DOHH2 (cell line): ENCODE data around the gene ARV1.
A peak's percentile ranks its signal among the peaks of the same experiment; 100 is the strongest.

Experiments used
- H3F3A ChIP-seq: fragments of 200-600 bp; sonication (generic), shearing (Covaris generic); 2 replicates; pipeline ENCODE4 v1.6.0; 2016; ENCODE audit warnings: antibody characterized with exemption, mild to moderate bottlenecking; ENCODE audit not compliant: control insufficient read depth, insufficient read depth
- H3K27ac ChIP-seq: fragments of 200-600 bp; sonication (generic); 2 replicates; pipeline ENCODE4 v1.5.1; 2014; ENCODE audit warnings: low read depth, mild to moderate bottlenecking, low read length, moderate library complexity
- H3K27me3 ChIP-seq: fragments of 200-600 bp; sonication (generic); 2 replicates; pipeline ENCODE4 v1.6.1; 2014; ENCODE audit warnings: mild to moderate bottlenecking, low read length, mixed read lengths; ENCODE audit not compliant: control insufficient read depth
- H3K36me3 ChIP-seq: fragments of 200-600 bp; sonication (generic); 2 replicates; pipeline ENCODE4 v1.6.1; 2014; ENCODE audit warnings: mild to moderate bottlenecking, low read length, moderate library complexity, mixed read lengths; ENCODE audit not compliant: control insufficient read depth
- H3K4me1 ChIP-seq: fragments of 200-600 bp; sonication (generic); 2 replicates; pipeline ENCODE4 v1.6.1; 2014; ENCODE audit warnings: mild to moderate bottlenecking, low read length, mixed read lengths; ENCODE audit not compliant: control insufficient read depth
- H3K4me2 ChIP-seq: fragments of 200-600 bp; sonication (generic); 2 replicates; pipeline ENCODE4 v1.6.0; 2014; ENCODE audit warnings: mild to moderate bottlenecking, low read length, moderate library complexity
- H3K4me3 ChIP-seq: fragments of 200-600 bp; sonication (generic); 2 replicates; pipeline ENCODE4 v1.5.1; 2014; ENCODE audit warnings: mild to moderate bottlenecking, low read length, mixed read lengths
- H3K79me2 ChIP-seq: fragments of 200-600 bp; sonication (generic); 2 replicates; pipeline ENCODE4 v1.6.1; 2014; ENCODE audit warnings: mild to moderate bottlenecking, low read length, mixed read lengths; ENCODE audit not compliant: control insufficient read depth
- H3K9me2 ChIP-seq: fragments of 200-600 bp; sonication (generic); replicated peaks from 2 replicates; pipeline ENCODE4 v1.6.1; 2014; ENCODE audit warnings: mild to moderate bottlenecking, low read length, mixed read lengths; ENCODE audit not compliant: control insufficient read depth
- H3K9me3 ChIP-seq: fragments of 200-600 bp; sonication (generic); 2 replicates; pipeline ENCODE4 v1.6.1; 2014; ENCODE audit warnings: antibody characterized with exemption, low read length, mixed read lengths; ENCODE audit not compliant: control insufficient read depth, insufficient read depth
- H4K20me1 ChIP-seq: fragments of 200-600 bp; sonication (generic); 2 replicates; pipeline ENCODE4 v1.6.0; 2014; ENCODE audit warnings: low read depth, mild to moderate bottlenecking, antibody characterized with exemption, low read length, moderate library complexity; ENCODE audit not compliant: control insufficient read depth, insufficient read depth
- CTCF ChIP-seq: fragments of 200-600 bp; sonication (generic); IDR thresholded peaks from one replicate; pipeline ENCODE4 v1.5.1; 2014; ENCODE audit warnings: antibody characterized with exemption, mild to moderate bottlenecking, low read depth, low read length; ENCODE audit not compliant: poor library complexity, severe bottlenecking
- EZH2phosphoT487 ChIP-seq: fragments of 200-600 bp; sonication (generic); IDR thresholded peaks from 2 replicates; pipeline ENCODE4 v1.6.1; 2017; ENCODE audit warnings: borderline replicate concordance, mild to moderate bottlenecking, antibody characterized with exemption, low read length, moderate library complexity, mixed read lengths

ARV1 gene

DNA sequence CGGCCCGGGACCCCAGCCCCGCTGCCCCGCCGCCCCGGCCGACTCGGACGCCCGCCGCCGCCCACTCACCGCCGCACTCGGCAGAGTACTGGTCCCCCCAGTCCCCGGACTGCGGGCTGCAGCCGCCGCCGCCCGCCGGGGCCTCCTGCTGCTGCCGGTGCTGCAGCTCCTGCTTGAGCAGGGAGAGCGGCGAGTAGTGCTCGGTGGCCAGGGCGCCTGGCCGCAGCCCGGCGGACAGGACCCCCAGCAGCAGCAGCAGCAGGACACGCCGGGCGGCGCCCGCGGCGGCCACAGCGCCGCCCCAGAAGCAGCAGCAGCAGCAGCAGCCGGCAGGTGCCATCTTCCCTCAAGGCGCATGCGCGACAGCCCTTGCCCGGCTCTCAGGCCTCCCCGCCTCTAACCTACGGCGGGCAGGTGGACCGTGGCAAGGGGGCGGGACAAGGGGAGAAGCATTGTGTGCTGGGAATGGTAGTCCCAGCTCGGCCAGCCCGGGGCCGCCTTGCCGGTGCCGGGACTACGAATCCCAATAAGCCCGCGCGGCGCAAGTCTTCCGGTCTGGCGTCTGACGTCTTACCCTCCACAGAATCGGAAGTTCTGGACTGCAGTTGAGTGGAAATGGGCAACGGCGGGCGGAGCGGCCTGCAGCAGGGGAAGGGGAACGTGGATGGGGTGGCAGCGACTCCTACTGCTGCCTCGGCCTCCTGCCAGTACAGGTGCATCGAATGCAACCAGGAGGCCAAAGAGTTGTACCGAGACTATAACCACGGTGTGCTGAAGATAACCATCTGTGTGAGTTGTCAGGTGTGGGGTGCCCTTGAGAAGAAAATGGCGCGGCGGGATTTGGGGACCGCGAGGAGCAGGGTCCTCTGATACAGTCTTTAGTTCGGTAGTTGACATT lies at the start of gene ARV1, which contains the start of gene TTC13:
Gene ARV1, plus strand, starts transcription at position 604 of the 898 bp plus-strand sequence. Its CDS starts 12 bp downstream, at position 616.
Gene TTC13, minus strand, starts transcription at position 371 of the 898 bp plus-strand sequence. Its CDS starts 31 bp downstream, at position 340.
- Histone ChIP-seq H3K9me2 (no peaks in the 10 kb centered on the region), H3K9me3 (no peaks in the 10 kb centered on the region), H3K27ac (peak within 1 kb of the TSS; percentile 75), H3K36me3 (peaks cover 36% of the 10 kb centered on the region), H3K27me3 (no peaks in the 10 kb centered on the region), H3K4me2 (peak within 1 kb of the TSS; percentile 97), H3K4me3 (peak within 1 kb of the TSS; percentile 82), H3K79me2 (peaks cover 75% of the 10 kb centered on the region), H3F3A (no peaks in the 10 kb centered on the region), H4K20me1 (peaks cover 8% of the 10 kb centered on the region; the same call in 1 of the 2 replicates), H3K4me1 (peaks cover 30% of the 10 kb centered on the region)
- TF ChIP-seq CTCF, result peak; percentile 79
- TF ChIP-seq EZH2phosphoT487, result no peak

DNA sequence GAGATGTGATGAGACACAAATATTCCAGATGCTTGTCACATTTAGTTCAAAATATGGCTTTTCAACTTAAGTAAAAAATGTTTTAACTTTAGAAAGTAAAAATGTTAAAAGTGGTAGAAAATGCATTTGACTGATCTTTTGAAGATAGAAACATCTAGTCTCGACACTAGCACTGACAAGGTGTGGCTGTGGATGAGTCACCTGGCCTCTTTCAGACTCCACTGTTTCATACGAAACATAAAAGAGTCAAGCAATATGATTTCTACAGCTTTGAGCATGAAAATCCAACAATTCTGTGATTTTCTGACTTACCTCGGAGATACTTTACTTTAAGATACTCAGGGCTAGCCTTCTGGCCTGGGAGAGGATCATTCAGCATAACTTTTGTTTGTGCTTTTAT lies 47.9 kb upstream of the ARV1 start:
- Histone ChIP-seq H4K20me1 (no peaks in the 10 kb centered on the region), H3K36me3 (peaks cover 37% of the 10 kb centered on the region), H3K9me2 (no peaks in the 10 kb centered on the region), H3K4me2 (no peak overlapping the region), H3K4me1 (no peaks in the 10 kb centered on the region), H3F3A (no peaks in the 10 kb centered on the region), H3K79me2 (no peaks in the 10 kb centered on the region), H3K9me3 (no peaks in the 10 kb centered on the region), H3K27ac (no peak overlapping the region), H3K4me3 (no peak overlapping the region), H3K27me3 (no peaks in the 10 kb centered on the region)
- TF ChIP-seq CTCF (no peak), EZH2phosphoT487 (no peak)

DNA sequence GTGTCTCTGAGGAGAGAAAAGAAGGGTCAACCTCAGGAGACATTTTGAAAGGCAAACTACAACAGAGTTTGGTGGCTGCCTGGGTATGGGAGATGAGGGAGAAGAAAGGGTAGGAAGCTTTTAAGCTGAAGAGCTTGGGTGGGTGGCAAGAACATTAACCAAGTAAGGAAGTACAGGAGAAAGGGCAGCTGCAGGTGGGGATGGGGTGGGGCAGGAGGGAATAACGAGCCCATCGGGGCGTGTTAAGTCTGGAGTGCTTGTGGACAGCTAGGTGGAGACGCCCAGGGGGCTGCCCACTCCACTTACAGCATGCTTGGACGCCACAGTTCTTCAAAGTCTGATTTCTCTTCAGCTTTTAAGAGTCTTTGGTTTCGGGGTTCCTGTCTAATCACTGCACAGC lies 43.0 kb upstream of the ARV1 start:
- no peak overlapping the region for H3K4me3 ChIP-seq
- no peak overlapping the region for H3K4me2 ChIP-seq
- H3K36me3 ChIP-seq, result peaks cover 27% of the 10 kb centered on the region

More for the DNA sequence above, 43.0 kb upstream of the ARV1 start:
- Histone ChIP-seq H3K27ac (no peak overlapping the region), H3K27me3 (no peaks in the 10 kb centered on the region), H3K9me2 (no peaks in the 10 kb centered on the region), H3K4me1 (peaks cover 13% of the 10 kb centered on the region), H3K9me3 (no peaks in the 10 kb centered on the region), H3F3A (no peaks in the 10 kb centered on the region), H3K79me2 (no peaks in the 10 kb centered on the region), H4K20me1 (no peaks in the 10 kb centered on the region)
- no peak for TF ChIP-seq EZH2phosphoT487
- TF ChIP-seq CTCF, result no peak
